Stimulated activated CD8-positive, alpha-beta memory T cell treated with anti-CD3 and anti-CD28 coated beads, Interleukin-2, amount 100 ng/mL, for 48 hours (primary cell): ENCODE measurements around the gene RFX4.
"Not testable (repeated sequence)": the region's sequence is repeated elsewhere in the genome, so short reads cannot be mapped to it uniquely, and the experiment has no call there.

Experiments
- DNase-seq, 2 donors: peaks; one replicate each; pipeline ENCODE4 v3.0.0-alpha.2; 2020; ENCODE audit warnings: low read depth in 2 of 2

RFX4 gene

GRCh38 chr12:106590601-106591000 lies 7.8 kb downstream of the RFX4 start:
- no peak for DNase-seq

- no peak for DNase-seq
Measured at GRCh38 chr12:106594447-106594846, 11.6 kb downstream of the RFX4 start.

- no peak for DNase-seq
Measured at GRCh38 chr12:106595268-106595667, 12.5 kb downstream of the RFX4 start.

- no peak for DNase-seq
Measured at GRCh38 chr12:106598003-106598402, 15.2 kb downstream of the RFX4 start.

GRCh38 chr12:106599302-106599701 lies 16.5 kb downstream of the RFX4 start:
- no peak for DNase-seq

GRCh38 chr12:106600503-106600902 lies 17.7 kb downstream of the RFX4 start:
- no peak for DNase-seq

- no peak for DNase-seq
Measured at GRCh38 chr12:106601031-106601430, 18.2 kb downstream of the RFX4 start.

GRCh38 chr12:106601496-106601895 lies 18.7 kb downstream of the RFX4 start:
- DNase-seq: no peak

GRCh38 chr12:106602076-106602475 lies 19.3 kb downstream of the RFX4 start:
- DNase-seq: no peak

- DNase-seq: no peak
Measured at GRCh38 chr12:106605254-106605653, 22.4 kb downstream of the RFX4 start.

- DNase-seq: not testable (repeated sequence)
Measured at GRCh38 chr12:106620588-106620987, 37.8 kb downstream of the RFX4 start.

- DNase-seq: no peak
Measured at GRCh38 chr12:106625976-106626375, 43.2 kb downstream of the RFX4 start.

- no peak for DNase-seq
Measured at GRCh38 chr12:106629797-106630659, 47.2 kb downstream of the RFX4 start.

GRCh38 chr12:106631150-106631549 lies 48.3 kb downstream of the RFX4 start:
- DNase-seq: no peak

- no peak for DNase-seq
Measured at GRCh38 chr12:106631797-106632196, 49.0 kb downstream of the RFX4 start.

GRCh38 chr12:106632797-106633450 lies 50.1 kb downstream of the RFX4 start:
- no peak for DNase-seq

GRCh38 chr12:106633451-106633823 lies 50.6 kb downstream of the RFX4 start:
- no peak for DNase-seq

- DNase-seq: no peak
Measured at GRCh38 chr12:106634206-106634605, 51.4 kb downstream of the RFX4 start.

- DNase-seq: no peak
Measured at GRCh38 chr12:106643000-106643399, 60.2 kb downstream of the RFX4 start.

- no peak for DNase-seq
Measured at GRCh38 chr12:106644335-106645073, 61.7 kb downstream of the RFX4 start.

GRCh38 chr12:106645074-106645421 lies 62.2 kb downstream of the RFX4 start:
- no peak for DNase-seq

GRCh38 chr12:106645465-106646330 lies 62.9 kb downstream of the RFX4 start:
- no peak for DNase-seq
